ENCODE results near the gene CCSER1. TPM values are rescaled to one million over a fixed set of nuclear protein-coding genes. Genes with fewer than 3 reads are reported as not detected.

Gene CCSER1
- total and polyA plus RNA-seq, 4 donors, result 0.18 to 2.3 (median 1.2) TPM

DNA sequence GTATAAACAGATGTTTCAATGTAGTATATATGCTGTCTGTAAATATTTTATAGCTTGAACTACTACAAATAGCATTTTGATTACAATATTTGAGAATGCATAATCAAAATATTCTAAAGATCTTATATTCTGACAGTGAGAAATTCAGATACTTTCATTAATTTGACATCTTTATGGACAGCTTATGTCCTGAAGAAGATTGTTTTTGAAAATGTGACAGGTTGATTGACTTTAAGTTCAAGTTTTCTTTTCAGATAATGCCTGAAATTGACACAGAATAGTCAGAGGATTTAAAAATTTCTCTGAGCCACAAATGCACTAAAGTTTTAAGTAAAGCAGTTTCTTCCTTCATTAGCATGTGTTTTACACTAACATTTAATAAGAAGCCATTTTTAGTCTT is 799.8 kb downstream of the CCSER1 start:
- Histone ChIP-seq H3K9me3 (ENCODE audit: control insufficient read depth in 4 of 4, low read length in 3 of 4) (no peaks in the 10 kb centered on the region), H3K27ac (ENCODE audit: low read depth in 1 of 2, low read length in 2 of 2) (no peak overlapping the region), H3K4me1 (ENCODE audit: control insufficient read depth in 4 of 4, insufficient read depth in 4 of 4, low read length in 3 of 4) (no peaks in the 10 kb centered on the region), H3K36me3 (ENCODE audit: control insufficient read depth in 4 of 4, insufficient read depth in 3 of 4, low read depth in 1 of 4, low read length in 3 of 4) (no peaks in the 10 kb centered on the region), H3K9ac (ENCODE audit: low read depth in 1 of 2, low read length in 2 of 2) (no peak overlapping the region), H3K27me3 (ENCODE audit: control insufficient read depth in 4 of 4, insufficient read depth in 4 of 4, low read length in 3 of 4) (no peaks in the 10 kb centered on the region), H3K4me3 (ENCODE audit: low read depth in 1 of 3, low read length in 3 of 3) (no peak overlapping the region)
- TF ChIP-seq YY1 (IDR thresholded peaks at IDR 0.05) (no peak), TAF1 (conservative IDR thresholded peaks at IDR 0.05) (no peak), FOXA1 (IDR thresholded peaks at IDR 0.05) (no peak), JUND (IDR thresholded peaks at IDR 0.05) (no peak), EGR1 (IDR thresholded peaks at IDR 0.05; ENCODE audit: low read depth in 2 of 2) (no peak), NR2F2 (IDR thresholded peaks at IDR 0.05) (no peak), HNF4G (IDR thresholded peaks at IDR 0.05) (no peak), SP1 (IDR thresholded peaks at IDR 0.05) (no peak), RAD21 (IDR thresholded peaks at IDR 0.05) (no peak), RXRA (IDR thresholded peaks at IDR 0.05) (no peak)
- TF ChIP-seq, protein P1, sequence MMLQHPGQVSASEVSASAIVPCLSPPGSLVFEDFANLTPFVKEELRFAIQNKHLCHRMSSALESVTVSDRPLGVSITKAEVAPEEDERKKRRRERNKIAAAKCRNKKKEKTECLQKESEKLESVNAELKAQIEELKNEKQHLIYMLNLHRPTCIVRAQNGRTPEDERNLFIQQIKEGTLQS (IDR thresholded peaks at IDR 0.05), result no peak
- TF ChIP-seq, protein P2, sequence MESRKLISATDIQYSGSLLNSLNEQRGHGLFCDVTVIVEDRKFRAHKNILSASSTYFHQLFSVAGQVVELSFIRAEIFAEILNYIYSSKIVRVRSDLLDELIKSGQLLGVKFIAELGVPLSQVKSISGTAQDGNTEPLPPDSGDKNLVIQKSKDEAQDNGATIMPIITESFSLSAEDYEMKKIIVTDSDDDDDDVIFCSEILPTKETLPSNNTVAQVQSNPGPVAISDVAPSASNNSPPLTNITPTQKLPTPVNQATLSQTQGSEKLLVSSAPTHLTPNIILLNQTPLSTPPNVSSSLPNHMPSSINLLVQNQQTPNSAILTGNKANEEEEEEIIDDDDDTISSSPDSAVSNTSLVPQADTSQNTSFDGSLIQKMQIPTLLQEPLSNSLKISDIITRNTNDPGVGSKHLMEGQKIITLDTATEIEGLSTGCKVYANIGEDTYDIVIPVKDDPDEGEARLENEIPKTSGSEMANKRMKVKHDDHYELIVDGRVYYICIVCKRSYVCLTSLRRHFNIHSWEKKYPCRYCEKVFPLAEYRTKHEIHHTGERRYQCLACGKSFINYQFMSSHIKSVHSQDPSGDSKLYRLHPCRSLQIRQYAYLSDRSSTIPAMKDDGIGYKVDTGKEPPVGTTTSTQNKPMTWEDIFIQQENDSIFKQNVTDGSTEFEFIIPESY (IDR thresholded peaks at IDR 0.05), result no peak
- TF ChIP-seq, protein P3, sequence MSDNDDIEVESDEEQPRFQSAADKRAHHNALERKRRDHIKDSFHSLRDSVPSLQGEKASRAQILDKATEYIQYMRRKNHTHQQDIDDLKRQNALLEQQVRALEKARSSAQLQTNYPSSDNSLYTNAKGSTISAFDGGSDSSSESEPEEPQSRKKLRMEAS (IDR thresholded peaks at IDR 0.05), result no peak
- TF ChIP-seq, protein P4, sequence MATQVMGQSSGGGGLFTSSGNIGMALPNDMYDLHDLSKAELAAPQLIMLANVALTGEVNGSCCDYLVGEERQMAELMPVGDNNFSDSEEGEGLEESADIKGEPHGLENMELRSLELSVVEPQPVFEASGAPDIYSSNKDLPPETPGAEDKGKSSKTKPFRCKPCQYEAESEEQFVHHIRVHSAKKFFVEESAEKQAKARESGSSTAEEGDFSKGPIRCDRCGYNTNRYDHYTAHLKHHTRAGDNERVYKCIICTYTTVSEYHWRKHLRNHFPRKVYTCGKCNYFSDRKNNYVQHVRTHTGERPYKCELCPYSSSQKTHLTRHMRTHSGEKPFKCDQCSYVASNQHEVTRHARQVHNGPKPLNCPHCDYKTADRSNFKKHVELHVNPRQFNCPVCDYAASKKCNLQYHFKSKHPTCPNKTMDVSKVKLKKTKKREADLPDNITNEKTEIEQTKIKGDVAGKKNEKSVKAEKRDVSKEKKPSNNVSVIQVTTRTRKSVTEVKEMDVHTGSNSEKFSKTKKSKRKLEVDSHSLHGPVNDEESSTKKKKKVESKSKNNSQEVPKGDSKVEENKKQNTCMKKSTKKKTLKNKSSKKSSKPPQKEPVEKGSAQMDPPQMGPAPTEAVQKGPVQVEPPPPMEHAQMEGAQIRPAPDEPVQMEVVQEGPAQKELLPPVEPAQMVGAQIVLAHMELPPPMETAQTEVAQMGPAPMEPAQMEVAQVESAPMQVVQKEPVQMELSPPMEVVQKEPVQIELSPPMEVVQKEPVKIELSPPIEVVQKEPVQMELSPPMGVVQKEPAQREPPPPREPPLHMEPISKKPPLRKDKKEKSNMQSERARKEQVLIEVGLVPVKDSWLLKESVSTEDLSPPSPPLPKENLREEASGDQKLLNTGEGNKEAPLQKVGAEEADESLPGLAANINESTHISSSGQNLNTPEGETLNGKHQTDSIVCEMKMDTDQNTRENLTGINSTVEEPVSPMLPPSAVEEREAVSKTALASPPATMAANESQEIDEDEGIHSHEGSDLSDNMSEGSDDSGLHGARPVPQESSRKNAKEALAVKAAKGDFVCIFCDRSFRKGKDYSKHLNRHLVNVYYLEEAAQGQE (IDR thresholded peaks at IDR 0.05), result no peak
- DNase-seq (ENCODE audit: low spot score), result no peak

DNA sequence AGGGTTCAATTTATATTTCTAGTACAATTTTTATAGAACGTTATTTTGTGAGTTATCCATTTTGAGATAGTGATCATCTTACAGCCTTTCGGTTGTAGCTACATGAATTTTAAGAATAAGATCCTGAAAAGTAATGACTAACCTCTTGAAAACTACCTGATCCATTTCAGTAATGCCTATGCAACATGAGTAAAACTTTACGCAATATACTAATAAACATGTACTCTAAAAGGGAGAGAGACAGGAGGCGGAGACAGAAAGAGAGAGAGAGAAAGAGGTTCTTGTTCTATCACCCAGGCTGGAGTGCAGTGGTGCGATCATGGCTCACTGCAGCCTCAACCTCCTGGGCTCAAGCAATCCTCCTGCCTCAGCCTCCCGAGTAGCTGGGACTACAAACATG is 816.1 kb downstream of the CCSER1 start:
- WGBS, result 88% methylated on average over 6 of the region's 6 CpGs

More for the DNA sequence above, 816.1 kb downstream of the CCSER1 start:
- Histone ChIP-seq H3K4me1 (ENCODE audit: control insufficient read depth in 4 of 4, insufficient read depth in 4 of 4, low read length in 3 of 4) (no peaks in the 10 kb centered on the region), H3K36me3 (ENCODE audit: control insufficient read depth in 4 of 4, insufficient read depth in 3 of 4, low read depth in 1 of 4, low read length in 3 of 4) (no peaks in the 10 kb centered on the region), H3K9me3 (ENCODE audit: control insufficient read depth in 4 of 4, low read length in 3 of 4) (no peaks in the 10 kb centered on the region), H3K4me3 (ENCODE audit: low read depth in 1 of 3, low read length in 3 of 3) (no peak overlapping the region), H3K9ac (ENCODE audit: low read depth in 1 of 2, low read length in 2 of 2) (no peak overlapping the region), H3K27ac (ENCODE audit: low read depth in 1 of 2, low read length in 2 of 2) (no peak overlapping the region), H3K27me3 (ENCODE audit: control insufficient read depth in 4 of 4, insufficient read depth in 4 of 4, low read length in 3 of 4) (no peaks in the 10 kb centered on the region)
- TF ChIP-seq HNF4G (IDR thresholded peaks at IDR 0.05) (no peak), FOXA1 (IDR thresholded peaks at IDR 0.05) (no peak), GABPA (IDR thresholded peaks at IDR 0.05 in 1 of 2, conservative IDR thresholded peaks at IDR 0.05 in 1 of 2) (no peak)
- TF ChIP-seq, protein P4 (IDR thresholded peaks at IDR 0.05), result no peak
- no peak for DNase-seq (ENCODE audit: low spot score)

Measured in liver (tissue), 9 donors.